GM18508 (cell line): ENCODE data around the gene ATP5PF.
"Not testable (repeated sequence)": the region's sequence is repeated elsewhere in the genome, so short reads cannot be mapped to it uniquely, and the experiment has no call there.

Source experiments
- ATAC-seq: cut with Tn5 transposase; IDR thresholded peaks from one replicate; pipeline ENCODE4 v1.9.1; 2021; ENCODE audit warnings: moderate number of reproducible peaks; ENCODE audit not compliant: insufficient read depth, unreplicated experiment

The ATP5PF gene, protein sequence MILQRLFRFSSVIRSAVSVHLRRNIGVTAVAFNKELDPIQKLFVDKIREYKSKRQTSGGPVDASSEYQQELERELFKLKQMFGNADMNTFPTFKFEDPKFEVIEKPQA

DNA sequence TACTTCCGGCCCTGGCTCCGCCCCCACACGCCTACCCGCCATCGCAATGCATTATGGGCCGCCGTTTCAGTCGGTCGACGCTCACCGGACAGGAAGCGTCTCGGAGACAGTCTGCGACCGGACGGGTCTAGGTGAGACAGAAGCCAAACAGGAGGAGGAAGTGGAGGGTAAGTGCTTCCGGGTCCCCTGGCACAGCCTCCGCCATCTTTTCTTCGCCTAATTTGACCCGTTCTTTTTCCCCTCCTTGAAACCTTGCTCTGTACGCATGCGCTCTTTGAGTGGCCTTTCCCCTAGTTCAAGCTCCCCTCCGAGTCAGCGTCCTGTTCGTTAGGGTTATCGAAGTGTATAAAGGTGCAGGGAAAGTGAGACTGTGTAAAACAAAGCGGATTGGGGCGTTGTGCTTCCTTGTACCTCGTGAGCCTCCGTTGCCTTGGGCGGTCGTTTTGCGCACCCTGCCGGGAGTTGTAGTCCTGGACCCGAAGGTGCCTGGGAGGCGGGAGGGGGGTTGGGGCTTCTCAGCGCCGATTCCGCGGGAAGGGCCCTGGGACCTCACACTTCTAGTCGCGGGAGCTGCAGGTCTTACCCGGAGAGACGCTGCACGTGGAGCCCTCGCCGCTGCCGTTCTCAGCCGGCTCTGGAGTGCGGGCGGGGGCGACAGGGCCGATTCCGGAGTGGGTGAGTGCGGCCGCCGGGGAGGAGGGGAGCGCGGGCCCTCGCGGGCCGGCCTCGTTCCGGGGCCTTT lies at the start of gene ATP5PF, which contains the start of gene GABPA:
ATP5PF (minus strand) TSS at position 1 of the 742 bp plus-strand sequence. CDS start 5,110 bp downstream, outside the sequence.
GABPA (plus strand) TSS at position 69 of the 742 bp plus-strand sequence. CDS start 6,627 bp downstream, outside the sequence.
- ATAC-seq, result peak; percentile 89

DNA sequence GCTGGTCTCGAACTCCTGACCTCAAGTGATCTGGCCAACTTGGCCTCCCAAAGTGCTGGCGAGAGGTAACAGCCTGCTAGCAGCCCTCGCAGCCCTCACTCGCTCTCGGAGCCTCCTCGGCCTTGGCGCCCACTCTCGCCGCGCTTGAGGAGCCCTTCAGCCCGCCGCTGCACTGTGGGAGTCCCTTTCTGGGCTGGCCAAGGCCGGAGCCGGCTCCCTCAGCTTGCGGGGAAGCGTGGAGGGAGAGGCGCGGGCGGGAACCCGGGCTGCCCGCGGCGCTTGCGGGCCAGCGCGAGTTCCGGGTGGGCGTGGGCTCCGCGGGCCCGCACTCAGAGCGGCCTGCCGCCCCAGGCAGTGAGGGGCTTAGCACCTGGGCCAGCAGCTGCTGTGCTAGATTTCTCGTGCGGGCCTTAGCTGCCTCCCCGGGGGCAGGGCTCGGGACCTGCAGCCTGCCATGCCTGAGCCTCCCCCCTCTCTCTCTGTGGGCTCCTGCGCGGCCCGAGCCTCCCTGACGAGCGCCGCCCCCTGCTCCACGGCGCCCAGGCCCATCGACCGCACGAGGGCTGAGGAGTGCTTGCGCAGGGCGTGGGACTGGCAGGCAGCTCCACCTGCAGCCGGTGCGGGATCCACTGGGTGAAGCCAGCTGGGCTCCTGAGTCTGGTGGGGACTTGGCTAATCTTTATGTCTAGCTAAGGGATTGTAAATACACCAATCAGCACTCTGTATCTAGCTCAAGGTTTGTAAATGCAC lies 43.6 kb upstream of the ATP5PF start:
- ATAC-seq, result not testable (repeated sequence)

DNA sequence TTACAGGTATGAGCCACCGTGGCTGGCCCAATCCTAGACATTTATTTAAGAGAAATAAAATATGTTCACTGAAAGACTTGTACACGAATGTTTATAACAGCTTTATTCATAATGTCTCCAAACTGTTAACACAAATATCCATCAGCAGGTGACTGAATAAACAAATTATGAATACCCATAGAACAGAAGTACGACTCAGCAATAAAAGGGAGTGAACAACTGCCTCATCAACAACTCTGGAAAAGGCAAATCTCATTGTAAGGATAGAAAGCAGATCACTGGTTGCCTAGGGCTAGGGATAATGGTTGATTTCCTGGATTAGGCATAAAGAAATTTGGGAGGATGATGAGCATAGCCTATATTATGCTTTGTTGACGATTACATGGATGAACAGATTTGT lies 41.7 kb upstream of the ATP5PF start:
- ATAC-seq, result no peak

DNA sequence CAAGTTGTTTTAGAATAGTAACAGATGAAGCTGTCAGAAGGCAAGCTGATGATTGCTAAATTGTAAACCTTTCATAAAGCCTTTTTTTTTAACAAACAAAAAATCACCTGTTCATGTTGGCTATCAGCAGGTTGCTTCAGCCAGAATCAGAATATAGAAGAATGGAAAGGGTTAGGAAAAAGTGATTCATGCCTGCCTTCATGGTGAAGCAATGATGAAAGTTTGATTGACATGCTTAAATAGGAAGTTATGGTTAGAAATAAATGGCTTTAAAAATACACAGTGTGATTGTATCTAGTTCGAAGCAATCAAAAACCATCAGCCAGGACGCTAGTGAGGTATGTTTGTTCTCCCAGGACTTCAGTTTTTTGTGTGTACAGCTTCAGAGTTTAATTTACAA lies 38.0 kb upstream of the ATP5PF start:
- no peak for ATAC-seq

DNA sequence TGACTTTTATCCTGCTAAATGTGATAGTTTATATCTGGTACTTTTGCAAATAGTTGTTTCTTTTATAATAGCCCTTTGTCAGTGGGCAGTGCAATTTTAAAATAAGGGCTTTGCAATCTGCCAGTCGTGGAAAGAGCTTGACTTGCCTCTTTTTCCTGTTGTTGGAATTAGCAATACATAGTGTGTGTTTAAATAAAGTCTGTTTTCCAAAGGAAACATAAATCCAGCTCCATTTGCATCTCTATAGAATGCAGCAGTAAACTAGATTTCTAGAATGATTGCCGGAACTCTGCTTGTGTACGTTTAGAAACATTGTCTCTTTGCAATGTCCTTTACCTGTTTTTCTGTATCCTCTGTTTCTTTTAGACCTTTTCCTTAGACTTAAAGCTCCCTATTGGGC lies 33.2 kb upstream of the ATP5PF start:
- no peak for ATAC-seq

DNA sequence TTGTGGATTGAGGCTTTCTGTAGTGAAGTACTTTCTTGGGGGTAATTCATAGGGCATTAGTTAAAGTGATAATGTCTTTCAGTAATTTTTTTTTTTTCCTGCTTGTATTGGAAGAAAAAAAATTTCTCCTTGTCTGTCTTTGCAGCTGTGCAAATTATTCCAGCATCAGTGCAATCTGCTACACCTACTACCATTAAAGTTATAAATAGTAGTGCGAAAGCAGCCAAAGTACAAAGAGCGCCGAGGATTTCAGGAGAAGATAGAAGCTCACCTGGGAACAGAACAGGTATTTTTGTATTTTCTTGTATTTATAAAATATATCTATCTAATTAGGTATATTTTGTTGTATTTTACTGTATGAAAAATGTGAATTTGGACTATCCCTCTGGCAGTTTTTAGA lies 29.4 kb upstream of the ATP5PF start:
- ATAC-seq, result no peak

DNA sequence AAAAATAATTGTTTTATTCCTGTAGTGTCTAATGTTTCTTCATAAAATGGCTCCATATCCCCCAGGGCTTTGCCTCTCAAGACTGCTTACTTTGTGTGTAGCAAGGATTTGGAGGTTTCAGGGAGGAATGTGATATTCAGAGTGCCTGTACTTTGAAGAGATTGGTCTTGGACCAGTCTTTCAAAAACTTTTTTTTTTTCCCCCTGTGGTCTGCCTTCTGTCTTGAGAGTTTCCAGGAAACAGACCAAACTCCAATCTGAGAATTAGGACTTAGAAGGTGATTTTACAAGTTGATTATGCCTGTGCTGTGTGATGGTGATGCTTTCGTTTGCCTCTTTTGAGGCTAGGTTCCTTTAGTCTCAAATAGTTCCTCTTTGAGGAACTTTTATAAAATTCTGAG lies 26.0 kb upstream of the ATP5PF start:
- no peak for ATAC-seq

DNA sequence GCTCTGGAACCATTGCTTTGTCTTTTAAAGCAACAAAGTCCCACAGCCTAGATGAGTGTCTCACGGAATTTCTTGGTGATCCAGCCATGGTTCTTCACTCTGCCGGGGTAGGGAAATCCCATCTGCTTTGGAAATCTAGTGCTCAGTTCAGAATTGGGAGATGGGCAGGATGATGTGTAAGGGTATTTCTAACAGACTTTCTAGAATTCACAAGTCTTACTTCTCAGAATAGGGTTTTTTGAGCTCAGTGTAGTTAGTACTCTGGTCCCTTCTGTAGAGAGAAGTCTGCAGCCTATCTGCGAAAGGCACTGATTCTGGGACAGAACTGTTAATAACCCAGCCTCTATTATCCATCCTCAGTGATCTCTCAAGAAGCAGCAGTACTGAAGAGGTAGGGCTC lies 25.4 kb upstream of the ATP5PF start:
- ATAC-seq, result no peak

DNA sequence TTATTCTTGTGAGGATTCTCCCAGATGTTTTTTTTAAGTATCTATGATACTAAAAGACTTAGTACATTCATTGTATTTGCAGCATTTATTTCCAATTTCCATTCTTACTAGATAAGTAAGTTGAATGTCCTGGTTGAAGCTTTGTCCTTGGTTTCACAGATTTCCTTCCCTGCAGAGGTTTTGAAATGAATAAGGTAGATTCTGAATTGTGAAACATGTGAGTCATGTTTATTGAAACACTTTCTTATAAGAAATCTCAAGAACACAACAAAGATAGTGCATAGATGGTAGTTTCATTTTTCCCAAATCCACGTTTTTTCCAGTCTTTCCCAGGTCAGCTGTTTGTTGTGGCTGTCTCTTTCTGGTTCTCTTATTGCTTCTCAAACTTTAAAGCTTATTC lies 24.9 kb upstream of the ATP5PF start:
- no peak for ATAC-seq

DNA sequence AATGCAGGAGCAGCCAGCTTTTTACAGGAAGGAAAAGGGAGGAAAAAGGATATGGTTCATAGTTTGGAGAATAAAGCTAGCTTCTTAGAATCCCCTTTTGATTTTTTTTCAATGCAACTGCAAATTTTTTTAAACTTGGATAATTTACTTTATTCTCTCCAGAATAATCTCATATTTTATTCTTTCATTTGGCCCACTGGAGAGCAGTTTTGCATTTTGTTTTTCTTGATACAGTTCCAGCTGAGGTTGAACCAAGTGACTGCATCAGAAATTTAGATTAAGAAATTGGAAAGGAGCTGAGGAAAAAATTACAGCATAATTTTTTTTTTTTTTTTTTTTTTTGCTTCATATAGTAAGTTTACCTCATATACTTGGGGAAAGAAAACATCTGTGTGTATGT lies 22.8 kb upstream of the ATP5PF start:
- no peak for ATAC-seq

DNA sequence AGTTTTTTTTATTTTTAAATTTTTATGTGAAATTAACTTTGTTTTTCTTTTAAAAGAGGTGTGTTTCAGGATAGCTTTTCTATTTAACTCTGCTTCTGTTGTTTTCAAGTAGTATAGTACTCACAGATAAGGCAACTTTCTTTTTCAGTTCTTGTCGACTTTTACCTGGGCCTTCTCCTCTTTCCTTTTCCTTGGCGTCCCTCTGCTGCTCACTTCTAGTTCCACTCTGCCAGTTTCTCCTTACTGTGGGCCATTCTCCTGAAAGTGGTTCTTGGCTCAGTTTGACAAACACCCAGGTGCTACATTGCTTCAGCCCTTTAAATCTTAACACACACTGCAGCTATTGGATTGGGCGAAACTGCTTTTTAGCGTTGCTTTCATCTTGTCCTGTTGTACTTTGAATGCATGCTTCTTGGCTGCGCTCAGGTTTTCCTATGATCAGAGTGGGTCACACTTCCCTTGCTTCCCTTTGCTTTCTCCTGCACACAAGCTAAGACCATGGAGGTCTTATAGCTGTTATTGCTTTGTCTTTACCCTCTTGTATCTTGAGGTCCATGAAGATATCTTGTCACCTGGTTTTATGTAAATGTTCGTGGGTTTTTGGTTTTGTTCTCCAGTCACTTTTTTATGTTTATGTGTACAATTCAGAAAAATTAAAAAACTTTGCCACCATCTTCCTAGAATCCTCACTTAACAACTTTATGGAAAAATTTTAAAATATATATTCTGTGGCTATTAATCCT lies 21.7 kb upstream of the ATP5PF start:
- no peak for ATAC-seq

DNA sequence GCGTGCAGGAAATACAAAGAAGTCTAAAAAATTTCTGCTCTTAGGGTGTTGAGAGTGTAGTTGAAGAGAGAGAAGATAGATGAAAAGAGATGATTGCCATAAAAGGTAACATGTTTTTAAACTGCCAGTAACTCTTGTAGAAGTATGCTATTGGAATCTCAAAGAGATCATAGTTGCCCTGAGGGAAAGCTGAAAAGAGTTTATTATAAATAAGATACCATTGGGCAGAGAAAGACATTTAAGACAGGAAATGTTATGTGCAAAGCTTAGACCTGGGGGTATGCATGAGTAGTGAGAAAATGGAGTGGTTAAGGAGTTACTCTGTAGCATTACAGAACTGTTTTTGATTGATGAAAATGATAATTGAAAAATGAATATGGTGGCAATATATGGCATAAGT lies 17.7 kb upstream of the ATP5PF start:
- no peak for ATAC-seq

DNA sequence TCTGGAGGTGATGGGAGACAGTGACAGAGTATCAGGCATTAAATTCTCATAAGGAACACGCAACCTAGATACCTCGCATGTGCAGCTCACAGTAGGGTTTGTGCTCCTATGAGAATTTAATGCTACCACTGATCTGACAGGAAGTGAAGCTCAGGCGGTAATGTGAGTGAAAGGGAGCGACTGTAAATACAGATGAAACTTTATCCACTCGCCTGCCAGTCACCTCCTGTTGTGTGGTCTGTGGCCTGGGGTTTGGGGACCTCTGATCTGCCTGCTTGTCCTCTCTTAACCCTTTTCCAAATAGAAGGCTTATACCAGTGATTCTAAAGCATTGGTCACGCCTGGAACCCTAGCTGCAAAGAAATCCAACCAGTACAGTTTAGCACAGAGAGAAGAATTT lies 15.4 kb upstream of the ATP5PF start:
- ATAC-seq, result no peak

DNA sequence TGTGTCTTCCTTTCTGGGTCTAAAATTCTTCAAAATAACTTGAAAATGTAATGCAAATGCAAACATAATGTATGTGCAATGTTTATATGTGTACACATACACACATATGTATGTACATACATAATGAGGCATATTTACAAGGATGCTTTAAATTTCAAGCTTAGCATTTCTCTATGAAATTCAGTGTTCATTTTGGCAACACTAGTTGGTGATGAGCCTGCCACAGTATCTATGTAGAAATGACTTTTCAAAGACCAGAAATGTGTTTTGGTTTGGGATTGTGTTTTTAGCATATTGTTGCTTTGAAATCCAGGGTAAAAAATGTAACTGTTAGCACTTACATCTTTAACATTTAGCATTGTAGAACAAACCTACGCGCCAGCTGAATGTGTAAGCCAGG lies 10.2 kb upstream of the ATP5PF start:
- ATAC-seq, result no peak

DNA sequence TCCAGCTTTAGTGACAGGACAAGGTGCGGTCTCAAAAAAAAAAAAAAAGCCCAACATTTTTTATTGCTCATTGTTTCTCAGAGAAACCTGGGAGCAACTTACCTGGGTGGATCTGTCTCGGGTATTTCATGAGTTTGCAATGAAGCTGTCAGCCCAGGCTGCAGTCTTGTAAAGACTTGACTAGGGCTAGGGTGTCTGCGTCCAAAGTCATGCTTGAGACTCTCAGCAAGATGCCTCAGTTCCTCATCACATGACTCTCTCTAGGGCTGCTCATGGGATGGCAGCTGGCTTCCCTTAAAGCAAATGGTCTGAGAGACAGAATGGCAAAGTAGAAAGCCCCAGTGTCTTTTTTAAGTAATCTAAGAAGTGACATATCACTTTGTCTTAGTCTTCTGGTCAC lies 8.2 kb upstream of the ATP5PF start:
- no peak for ATAC-seq

DNA sequence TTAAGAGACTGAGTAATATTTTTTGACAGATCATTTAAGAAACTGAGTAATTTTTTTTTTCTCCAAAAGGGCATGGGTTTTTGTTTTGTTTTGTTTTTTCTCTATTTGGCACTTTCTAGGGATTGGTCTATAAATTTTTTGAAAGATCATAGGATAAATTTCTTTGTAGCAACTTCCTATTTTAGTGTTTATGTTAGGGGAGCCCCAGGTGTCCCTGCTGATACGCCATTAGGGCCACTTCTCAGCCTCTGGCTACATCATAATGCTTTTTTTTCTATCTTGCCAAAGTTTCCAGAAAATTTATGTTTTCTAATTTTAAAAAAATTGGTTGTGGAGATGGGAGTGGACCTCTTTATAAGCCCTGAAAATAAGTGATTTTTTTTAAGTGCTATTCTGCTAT lies 2.7 kb upstream of the ATP5PF start:
- no peak for ATAC-seq

DNA sequence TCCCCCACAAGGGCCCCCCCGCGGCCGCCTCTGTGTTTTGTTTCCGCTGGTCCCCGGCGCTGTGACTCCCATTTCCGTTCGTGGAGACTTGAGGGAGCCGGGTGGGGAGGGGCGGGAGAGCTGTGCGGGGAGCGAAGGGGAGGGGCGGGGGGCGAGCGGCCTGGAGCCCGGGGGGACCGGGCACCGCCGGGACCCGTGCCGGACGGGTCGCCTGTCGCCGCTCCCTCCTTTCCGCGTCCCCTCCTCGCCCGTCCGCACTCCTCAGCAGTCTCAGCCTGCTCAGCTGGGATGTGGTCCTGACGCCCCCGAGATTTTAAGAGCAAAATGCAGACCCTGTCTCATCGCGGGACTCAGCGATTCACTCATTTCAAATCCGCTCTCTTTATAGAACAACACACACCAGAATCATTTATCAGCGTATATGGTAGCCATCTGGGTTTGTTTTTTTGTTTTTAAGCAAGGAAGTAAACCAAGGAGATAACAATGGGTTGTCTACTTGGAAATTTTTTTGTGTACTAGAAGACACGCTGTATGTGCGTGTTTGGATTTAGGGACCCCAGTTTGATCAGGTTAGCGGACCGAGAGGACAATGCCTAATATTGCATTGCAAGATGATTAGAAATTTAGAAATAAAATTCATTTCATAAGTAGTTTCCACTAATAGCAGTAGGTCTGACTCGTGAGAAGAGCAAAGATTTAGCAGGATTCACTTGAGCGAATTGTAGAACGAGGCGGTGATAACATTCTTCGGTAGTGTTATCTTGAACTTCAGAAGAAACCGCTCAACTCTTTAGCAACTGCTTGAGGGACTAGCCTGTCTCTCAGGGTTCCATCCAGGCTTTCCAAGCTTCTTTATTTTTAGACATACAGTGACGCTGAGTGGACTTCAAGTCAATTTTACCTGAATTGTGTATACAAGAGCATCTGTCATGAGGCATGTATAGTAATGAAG lies 1.2 kb upstream of the ATP5PF start:
- no peak for ATAC-seq

DNA sequence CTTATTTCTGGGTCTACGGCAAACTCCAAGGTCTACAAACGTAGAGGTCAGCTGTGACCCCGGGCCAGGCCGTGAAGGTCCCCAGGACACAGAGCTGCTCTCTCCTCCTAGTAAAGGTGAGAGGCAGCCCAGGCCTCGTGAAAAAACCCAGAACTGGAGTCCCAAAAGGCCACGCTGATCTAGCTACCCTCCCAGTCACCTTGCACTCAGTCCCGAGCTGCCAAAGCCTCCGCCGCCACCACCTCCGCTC lies 125 bp downstream of the ATP5PF start:
- ATAC-seq, result peak; percentile 6

DNA sequence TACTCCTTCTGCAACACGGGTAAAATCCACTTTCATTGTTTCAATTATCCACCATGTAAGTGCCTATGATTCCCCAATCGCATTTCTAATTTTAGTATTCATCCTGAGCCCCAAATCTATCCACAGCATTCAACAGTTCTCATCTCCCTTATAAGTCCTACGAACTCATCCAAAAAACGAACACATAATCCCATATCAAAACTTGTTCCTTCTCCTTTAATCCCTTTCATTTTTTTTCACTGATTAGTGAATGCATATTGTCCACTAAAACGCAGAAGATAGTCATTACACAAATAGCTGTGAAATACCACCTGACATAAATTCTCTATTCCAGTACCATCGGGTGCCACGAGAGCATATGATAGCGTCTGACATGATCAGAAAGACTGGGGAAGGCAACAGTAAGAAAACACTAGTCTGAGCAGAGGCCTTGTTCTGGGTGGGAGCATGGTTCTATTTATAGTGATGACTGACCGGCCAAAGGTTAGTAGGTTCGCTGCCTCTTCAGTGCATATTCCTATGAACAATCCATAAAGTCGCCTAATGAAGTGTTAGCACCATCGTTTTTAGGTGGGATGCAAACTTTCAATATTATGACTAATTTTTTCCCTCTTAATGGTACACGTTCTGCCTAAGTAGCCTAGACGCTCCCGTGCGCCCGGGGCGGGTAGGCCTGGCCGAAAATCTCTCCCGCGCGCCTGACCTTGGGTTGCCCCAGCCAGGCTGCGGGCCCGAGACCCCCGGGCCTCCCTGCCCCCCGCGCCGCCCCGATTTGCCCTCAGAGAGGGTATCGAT lies 648 bp downstream of the ATP5PF start:
- ATAC-seq, result no peak
